MM.1S (cell line): Measurements from ENCODE around the gene MKLN1.

Source experiments
- EZH2 ChIP-seq: fragments of 300-600 bp; sonication (generic); optimal IDR thresholded peaks from 2 replicates; pipeline ENCODE3; 2017; ENCODE audit warnings: low read depth, mild to moderate bottlenecking, antibody characterized with exemption, low read length, mixed read lengths
- EZH2phosphoT487 ChIP-seq: fragments of 300-600 bp; sonication (generic); IDR thresholded peaks from 2 replicates; pipeline ENCODE4 v1.6.1; 2018; ENCODE audit warnings: antibody characterized with exemption, low read length
- TF ChIP-seq, protein P1 (sequence below): fragments of 300-600 bp; sonication (generic); IDR thresholded peaks from 2 replicates; pipeline ENCODE4 v1.5.1; 2016; ENCODE audit warnings: antibody characterized with exemption, low read length, mixed read lengths

- TF ChIP-seq EZH2phosphoT487 (no peak), EZH2 (no peak)
- TF ChIP-seq, protein P1, sequence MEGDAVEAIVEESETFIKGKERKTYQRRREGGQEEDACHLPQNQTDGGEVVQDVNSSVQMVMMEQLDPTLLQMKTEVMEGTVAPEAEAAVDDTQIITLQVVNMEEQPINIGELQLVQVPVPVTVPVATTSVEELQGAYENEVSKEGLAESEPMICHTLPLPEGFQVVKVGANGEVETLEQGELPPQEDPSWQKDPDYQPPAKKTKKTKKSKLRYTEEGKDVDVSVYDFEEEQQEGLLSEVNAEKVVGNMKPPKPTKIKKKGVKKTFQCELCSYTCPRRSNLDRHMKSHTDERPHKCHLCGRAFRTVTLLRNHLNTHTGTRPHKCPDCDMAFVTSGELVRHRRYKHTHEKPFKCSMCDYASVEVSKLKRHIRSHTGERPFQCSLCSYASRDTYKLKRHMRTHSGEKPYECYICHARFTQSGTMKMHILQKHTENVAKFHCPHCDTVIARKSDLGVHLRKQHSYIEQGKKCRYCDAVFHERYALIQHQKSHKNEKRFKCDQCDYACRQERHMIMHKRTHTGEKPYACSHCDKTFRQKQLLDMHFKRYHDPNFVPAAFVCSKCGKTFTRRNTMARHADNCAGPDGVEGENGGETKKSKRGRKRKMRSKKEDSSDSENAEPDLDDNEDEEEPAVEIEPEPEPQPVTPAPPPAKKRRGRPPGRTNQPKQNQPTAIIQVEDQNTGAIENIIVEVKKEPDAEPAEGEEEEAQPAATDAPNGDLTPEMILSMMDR = no peak
Observed at GRCh38 chr7:131305152-131305551, 22.5 kb upstream of the MKLN1 start.
